ENCODE data around the gene ATP1A4. TPM values are rescaled to one million over a fixed set of nuclear protein-coding genes. Genes with fewer than 3 reads are reported as not detected.
"Not testable (repeated sequence)": the region's sequence is repeated elsewhere in the genome, so short reads cannot be mapped to it uniquely, and the experiment has no call there.

ATP1A4 gene
- total RNA-seq, 1 experiment from 2014 or later: not detected

DNA sequence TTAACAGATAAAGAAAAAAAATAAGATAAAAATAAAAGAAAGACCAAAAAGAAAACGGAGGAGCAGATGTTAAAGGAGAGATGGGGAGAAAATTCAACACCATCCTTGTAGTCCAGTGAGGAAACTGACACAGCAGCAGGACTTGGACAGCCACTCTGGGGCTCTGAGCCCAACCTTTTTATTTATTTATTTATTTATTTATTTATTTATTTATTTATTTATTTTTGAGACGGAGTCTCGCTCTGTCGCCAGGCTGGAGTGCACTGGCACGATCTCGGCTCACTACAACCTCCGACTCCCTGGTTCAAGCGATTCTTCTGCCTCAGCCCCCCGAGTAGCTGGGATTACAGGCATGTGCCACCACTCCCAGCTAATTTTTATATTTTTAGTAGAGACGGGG lies 39.9 kb upstream of the ATP1A4 start:
- not testable (repeated sequence) for H3K4me1 ChIP-seq (ENCODE audit: low read length); H3K9me2 ChIP-seq (replicated peaks; ENCODE audit: insufficient read depth, low read length); H3K27ac ChIP-seq (ENCODE audit: low read length); H2AFZ ChIP-seq (ENCODE audit: low read length); H3K4me3 ChIP-seq (ENCODE audit: low read length); H3K27me3 ChIP-seq (ENCODE audit: low read length); H3K9ac ChIP-seq (ENCODE audit: low read length); H4K20me1 ChIP-seq (ENCODE audit: insufficient read depth, low read depth, low read length); H3K9me3 ChIP-seq (ENCODE audit: low read length); H3K36me3 ChIP-seq (ENCODE audit: insufficient read depth, low read length); H3K4me2 ChIP-seq (ENCODE audit: low read depth, low read length, poor library complexity, severe bottlenecking); DNase-seq; H3K79me2 ChIP-seq (ENCODE audit: low read length)

DNA sequence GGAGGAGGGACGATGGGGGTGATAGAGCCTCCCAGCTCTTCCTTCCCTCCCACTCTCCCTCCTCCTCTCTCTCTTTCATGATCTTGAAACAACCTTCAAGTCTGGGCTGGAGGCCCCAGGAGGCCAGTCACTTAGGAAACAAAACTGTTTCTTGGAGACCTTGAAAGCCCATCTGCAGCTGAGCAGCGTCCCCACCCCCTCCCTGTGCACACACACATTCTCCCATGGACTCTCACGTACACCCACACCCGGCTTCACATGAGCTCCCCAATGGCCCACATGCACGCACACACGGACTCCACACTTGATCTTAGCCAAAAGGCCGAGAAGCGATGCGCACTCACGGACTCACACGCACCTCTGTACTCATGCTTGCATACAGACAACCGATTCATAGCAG lies 39.0 kb upstream of the ATP1A4 start:
- Histone ChIP-seq H3K4me1 (ENCODE audit: low read length) (no peaks in the 10 kb centered on the region), H3K27ac (ENCODE audit: low read length) (no peak overlapping the region), H3K4me2 (ENCODE audit: low read depth, low read length, poor library complexity, severe bottlenecking) (no peak overlapping the region), H3K79me2 (ENCODE audit: low read length) (no peaks in the 10 kb centered on the region), H3K27me3 (ENCODE audit: low read length) (no peaks in the 10 kb centered on the region), H3K4me3 (ENCODE audit: low read length) (no peak overlapping the region), H3K9me3 (ENCODE audit: low read length) (no peaks in the 10 kb centered on the region), H3K9ac (ENCODE audit: low read length) (no peak overlapping the region), H3K36me3 (ENCODE audit: insufficient read depth, low read length) (no peaks in the 10 kb centered on the region), H3K9me2 (replicated peaks; ENCODE audit: insufficient read depth, low read length) (no peaks in the 10 kb centered on the region), H2AFZ (ENCODE audit: low read length) (no peak overlapping the region), H4K20me1 (ENCODE audit: insufficient read depth, low read depth, low read length) (no peaks in the 10 kb centered on the region)
- no peak for DNase-seq

DNA sequence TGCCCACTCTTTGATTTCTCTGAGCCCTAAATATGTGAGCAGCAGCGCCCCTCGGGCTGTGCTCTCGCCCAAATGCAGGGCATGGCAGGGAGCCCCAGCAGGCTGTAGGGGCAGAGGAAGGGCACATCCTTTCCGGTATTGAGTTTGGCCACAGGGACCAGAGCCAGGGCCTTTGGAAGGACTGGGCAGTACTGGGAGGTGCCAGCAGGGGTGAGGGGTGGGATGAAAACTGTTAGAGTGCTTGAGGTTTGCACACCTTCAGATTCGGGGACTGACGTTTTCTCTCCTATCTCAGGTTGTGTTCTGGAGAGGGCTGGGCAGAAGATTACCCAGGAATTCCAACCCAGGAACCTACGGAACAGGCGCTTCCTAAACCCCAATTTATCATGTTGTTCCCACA lies 38.0 kb upstream of the ATP1A4 start:
- Histone ChIP-seq H3K9ac (ENCODE audit: low read length) (no peak overlapping the region), H3K4me2 (ENCODE audit: low read depth, low read length, poor library complexity, severe bottlenecking) (no peak overlapping the region), H3K79me2 (ENCODE audit: low read length) (no peaks in the 10 kb centered on the region), H3K27ac (ENCODE audit: low read length) (no peak overlapping the region), H2AFZ (ENCODE audit: low read length) (no peak overlapping the region), H3K9me3 (ENCODE audit: low read length) (no peaks in the 10 kb centered on the region), H3K9me2 (replicated peaks; ENCODE audit: insufficient read depth, low read length) (no peaks in the 10 kb centered on the region), H3K4me3 (ENCODE audit: low read length) (no peak overlapping the region), H3K4me1 (ENCODE audit: low read length) (no peaks in the 10 kb centered on the region), H3K27me3 (ENCODE audit: low read length) (no peaks in the 10 kb centered on the region), H3K36me3 (ENCODE audit: insufficient read depth, low read length) (no peaks in the 10 kb centered on the region), H4K20me1 (ENCODE audit: insufficient read depth, low read depth, low read length) (no peaks in the 10 kb centered on the region)
- no peak for DNase-seq

GRCh38 chr1:160114085-160114484 lies 37.3 kb upstream of the ATP1A4 start:
- Histone ChIP-seq H3K27me3 (ENCODE audit: low read length) (no peaks in the 10 kb centered on the region), H2AFZ (ENCODE audit: low read length) (no peak overlapping the region), H4K20me1 (ENCODE audit: insufficient read depth, low read depth, low read length) (no peaks in the 10 kb centered on the region), H3K9me3 (ENCODE audit: low read length) (no peaks in the 10 kb centered on the region), H3K79me2 (ENCODE audit: low read length) (no peaks in the 10 kb centered on the region), H3K4me3 (ENCODE audit: low read length) (no peak overlapping the region), H3K9me2 (replicated peaks; ENCODE audit: insufficient read depth, low read length) (no peaks in the 10 kb centered on the region), H3K36me3 (ENCODE audit: insufficient read depth, low read length) (no peaks in the 10 kb centered on the region), H3K4me2 (ENCODE audit: low read depth, low read length, poor library complexity, severe bottlenecking) (no peak overlapping the region), H3K4me1 (ENCODE audit: low read length) (no peaks in the 10 kb centered on the region), H3K9ac (ENCODE audit: low read length) (no peak overlapping the region), H3K27ac (ENCODE audit: low read length) (no peak overlapping the region)
- no peak for DNase-seq

GRCh38 chr1:160115545-160116282 lies 35.7 kb upstream of the ATP1A4 start, which contains the start of gene ATP1A2:
ATP1A2 (plus strand) TSS chr1:160115759; CDS start chr1:160115862, 103 bp downstream.
- H3K36me3 ChIP-seq (ENCODE audit: insufficient read depth, low read length): no peaks in the 10 kb centered on the region
- no peak within 1 kb of the TSS for H3K27ac ChIP-seq (ENCODE audit: low read length)
- H3K27me3 ChIP-seq (ENCODE audit: low read length): no peaks in the 10 kb centered on the region
- no peaks in the 10 kb centered on the region for H3K79me2 ChIP-seq (ENCODE audit: low read length)
- H3K9me2 ChIP-seq (replicated peaks; ENCODE audit: insufficient read depth, low read length): no peaks in the 10 kb centered on the region
- no peak within 1 kb of the TSS for H3K4me3 ChIP-seq (ENCODE audit: low read length)
- no peak within 1 kb of the TSS for H3K4me2 ChIP-seq (ENCODE audit: low read depth, low read length, poor library complexity, severe bottlenecking)
- no peak within 1 kb of the TSS for H2AFZ ChIP-seq (ENCODE audit: low read length)
- no peak for DNase-seq
- no peaks in the 10 kb centered on the region for H3K4me1 ChIP-seq (ENCODE audit: low read length)
- no peaks in the 10 kb centered on the region for H4K20me1 ChIP-seq (ENCODE audit: insufficient read depth, low read depth, low read length)
- no peak within 1 kb of the TSS for H3K9ac ChIP-seq (ENCODE audit: low read length)
- no peaks in the 10 kb centered on the region for H3K9me3 ChIP-seq (ENCODE audit: low read length)

- no peak overlapping the region for H3K27ac ChIP-seq (ENCODE audit: low read length)
- H3K36me3 ChIP-seq (ENCODE audit: insufficient read depth, low read length): no peaks in the 10 kb centered on the region
- H3K9ac ChIP-seq (ENCODE audit: low read length): no peak overlapping the region
- H3K4me1 ChIP-seq (ENCODE audit: low read length): no peaks in the 10 kb centered on the region
- H4K20me1 ChIP-seq (ENCODE audit: insufficient read depth, low read depth, low read length): no peaks in the 10 kb centered on the region
- H3K9me2 ChIP-seq (replicated peaks; ENCODE audit: insufficient read depth, low read length): no peaks in the 10 kb centered on the region
- H3K79me2 ChIP-seq (ENCODE audit: low read length): no peaks in the 10 kb centered on the region
- H3K27me3 ChIP-seq (ENCODE audit: low read length): no peaks in the 10 kb centered on the region
- H3K4me3 ChIP-seq (ENCODE audit: low read length): no peak overlapping the region
- no peak overlapping the region for H2AFZ ChIP-seq (ENCODE audit: low read length)
- no peaks in the 10 kb centered on the region for H3K9me3 ChIP-seq (ENCODE audit: low read length)
- no peak overlapping the region for H3K4me2 ChIP-seq (ENCODE audit: low read depth, low read length, poor library complexity, severe bottlenecking)
- DNase-seq: no peak
Observed at GRCh38 chr1:160116283-160117147, 34.9 kb upstream of the ATP1A4 start.

DNA sequence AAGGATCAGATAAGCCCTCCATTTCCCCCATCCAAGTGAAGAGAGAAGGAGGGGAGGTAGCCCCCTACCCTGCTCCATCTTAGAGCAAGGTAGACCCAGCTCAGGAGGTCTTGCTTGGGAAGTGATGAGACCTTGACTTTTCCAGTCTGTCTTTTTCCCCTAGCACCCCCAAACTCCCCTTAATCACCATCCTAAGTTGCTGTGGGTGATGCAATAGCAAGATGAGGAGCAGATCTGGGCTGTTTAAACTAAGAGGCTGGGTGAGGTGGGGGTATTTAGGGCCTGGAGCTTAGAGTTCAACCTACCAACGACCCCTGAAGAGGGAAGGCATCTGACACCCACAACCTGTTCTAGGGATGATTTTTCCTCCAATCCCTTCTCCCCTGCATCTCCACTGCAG lies 34.1 kb upstream of the ATP1A4 start:
- no peak overlapping the region for H3K27ac ChIP-seq (ENCODE audit: low read length)
- H3K9ac ChIP-seq (ENCODE audit: low read length): no peak overlapping the region
- H3K4me2 ChIP-seq (ENCODE audit: low read depth, low read length, poor library complexity, severe bottlenecking): no peak overlapping the region
- no peak overlapping the region for H3K4me3 ChIP-seq (ENCODE audit: low read length)
- H3K79me2 ChIP-seq (ENCODE audit: low read length): no peaks in the 10 kb centered on the region
- no peak for DNase-seq
- no peaks in the 10 kb centered on the region for H3K36me3 ChIP-seq (ENCODE audit: insufficient read depth, low read length)
- H3K9me3 ChIP-seq (ENCODE audit: low read length): no peaks in the 10 kb centered on the region
- no peaks in the 10 kb centered on the region for H3K9me2 ChIP-seq (replicated peaks; ENCODE audit: insufficient read depth, low read length)
- H4K20me1 ChIP-seq (ENCODE audit: insufficient read depth, low read depth, low read length): no peaks in the 10 kb centered on the region
- no peaks in the 10 kb centered on the region for H3K27me3 ChIP-seq (ENCODE audit: low read length)
- no peaks in the 10 kb centered on the region for H3K4me1 ChIP-seq (ENCODE audit: low read length)
- no peak overlapping the region for H2AFZ ChIP-seq (ENCODE audit: low read length)

DNA sequence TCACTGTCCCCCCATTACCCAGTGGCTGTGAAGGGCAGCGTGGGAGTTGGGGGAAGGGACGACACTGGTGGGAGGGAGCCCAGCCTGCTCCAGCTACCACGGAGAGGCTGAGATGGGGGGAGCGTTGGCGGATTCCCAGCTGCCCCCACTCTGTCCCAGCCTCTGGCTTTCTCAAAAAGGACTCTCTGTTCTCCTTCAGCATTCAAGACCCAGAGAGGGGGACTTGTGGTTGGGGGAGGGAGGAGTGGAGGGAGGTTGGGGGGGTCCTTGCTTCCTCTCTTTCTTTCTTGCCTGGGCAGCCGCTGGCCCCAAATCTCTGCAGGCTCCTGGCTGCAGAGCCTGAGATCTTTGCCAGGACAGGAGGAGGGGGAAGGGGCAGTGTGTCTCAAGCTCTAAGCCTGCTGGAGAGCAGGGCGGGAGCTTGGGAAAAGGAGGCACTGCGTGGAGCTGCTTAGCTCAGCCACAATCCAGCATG lies 33.7 kb upstream of the ATP1A4 start:
- Histone ChIP-seq H3K9me2 (replicated peaks; ENCODE audit: insufficient read depth, low read length) (no peaks in the 10 kb centered on the region), H3K79me2 (ENCODE audit: low read length) (no peaks in the 10 kb centered on the region), H3K4me1 (ENCODE audit: low read length) (no peaks in the 10 kb centered on the region), H2AFZ (ENCODE audit: low read length) (no peak overlapping the region), H3K27me3 (ENCODE audit: low read length) (no peaks in the 10 kb centered on the region), H3K27ac (ENCODE audit: low read length) (no peak overlapping the region), H3K4me2 (ENCODE audit: low read depth, low read length, poor library complexity, severe bottlenecking) (no peak overlapping the region), H3K9me3 (ENCODE audit: low read length) (no peaks in the 10 kb centered on the region), H3K9ac (ENCODE audit: low read length) (no peak overlapping the region), H4K20me1 (ENCODE audit: insufficient read depth, low read depth, low read length) (no peaks in the 10 kb centered on the region), H3K4me3 (ENCODE audit: low read length) (no peak overlapping the region), H3K36me3 (ENCODE audit: insufficient read depth, low read length) (no peaks in the 10 kb centered on the region)
- DNase-seq: no peak

Data from Karpas-422 (cell line).